WTC11 (cell line): Measurements from ENCODE around the gene RAB22A. TPM values are rescaled to one million over a fixed set of nuclear protein-coding genes. Genes with fewer than 3 reads are reported as not detected.

Experiments
- ATAC-seq: fragments of 200-7000 bp; cut with Tn5 transposase; 2 replicates; pipeline ENCODE4 v1.10.0; 2021; ENCODE audit warnings: mild to moderate bottlenecking, moderate library complexity
- CTCF ChIA-PET: fragments of 300-600 bp; sonication (Branson Sonifier 250); formaldehyde crosslinking; loops from one replicate; lab custom pipeline; 2021; ENCODE audit warnings: antibody characterized with exemption; lab: Charles Lee
- POLR2A ChIA-PET: fragments of 350-600 bp; sonication (Branson Sonifier 250); formaldehyde crosslinking; loops from one replicate; lab custom pipeline; 2021; ENCODE audit warnings: antibody characterized with exemption; lab: Charles Lee
- DNase-seq: peaks from one replicate; pipeline ENCODE4 v3.0.0; 2021; ENCODE audit warnings: low spot score
- H3K27ac Mint-ChIP-seq: 2 replicates; pipeline ENCODE4 v1.8.0; 2021; ENCODE audit warnings: mixed read lengths
- H3K27me3 Mint-ChIP-seq: 2 replicates; pipeline ENCODE4 v1.8.0; 2021; ENCODE audit warnings: low read depth, mild to moderate bottlenecking, moderate library complexity, mixed read lengths
- H3K36me3 Mint-ChIP-seq: 2 replicates; pipeline ENCODE4 v1.8.0; 2021; ENCODE audit warnings: mixed read lengths
- H3K4me1 Mint-ChIP-seq: 2 replicates; pipeline ENCODE4 v1.8.0; 2022; ENCODE audit warnings: mixed read lengths
- H3K4me3 Mint-ChIP-seq: 2 replicates; pipeline ENCODE4 v1.8.0; 2021; ENCODE audit warnings: mild to moderate bottlenecking, moderate library complexity, mixed read lengths
- H3K9me3 Mint-ChIP-seq: 2 replicates; pipeline ENCODE4 v1.8.0; 2021; ENCODE audit warnings: mixed read lengths
- GRHL2 ChIP-seq: fragments of 250-450 bp; sonication (Bioruptor Pico); IDR thresholded peaks from 2 replicates; pipeline ENCODE4 v1.8.0; 2022; ENCODE audit warnings: mild to moderate bottlenecking, moderate library complexity; ENCODE audit not compliant: insufficient replicate concordance, severe bottlenecking
- JAZF1 ChIP-seq: fragments of 250-450 bp; sonication (Bioruptor Pico); IDR thresholded peaks from 2 replicates; pipeline ENCODE4 v1.9.0; 2021; ENCODE audit warnings: moderate library complexity, mild to moderate bottlenecking, inconsistent platforms
- MLX ChIP-seq: sonication (generic); formaldehyde crosslinking; IDR thresholded peaks from 2 replicates; pipeline ENCODE4 v1.8.1; 2023; ENCODE audit warnings: mild to moderate bottlenecking, missing genetic modification reagents, moderate library complexity
- NFE2L1 ChIP-seq: sonication (generic); formaldehyde crosslinking; IDR thresholded peaks from 2 replicates; pipeline ENCODE4 v1.8.1; 2023; ENCODE audit warnings: missing genetic modification reagents
- PRDM15 ChIP-seq: sonication (generic); formaldehyde crosslinking; IDR thresholded peaks from 2 replicates; pipeline ENCODE4 v1.8.0; 2022; ENCODE audit warnings: missing genetic modification reagents
- SOX15 ChIP-seq: fragments of 250-450 bp; sonication (Bioruptor Pico); IDR thresholded peaks from 2 replicates; pipeline ENCODE4 v1.9.0; 2021; ENCODE audit warnings: mild to moderate bottlenecking
- TCF7 ChIP-seq: sonication (generic); formaldehyde crosslinking; IDR thresholded peaks from 2 replicates; pipeline ENCODE4 v1.8.0; 2022; ENCODE audit warnings: mild to moderate bottlenecking, low read depth, missing genetic modification reagents, moderate library complexity
- TP53 ChIP-seq: sonication (generic); formaldehyde crosslinking; IDR thresholded peaks from 2 replicates; pipeline ENCODE4 v1.8.1; 2023; ENCODE audit warnings: mild to moderate bottlenecking, missing genetic modification reagents
- USF2 ChIP-seq: sonication (generic); formaldehyde crosslinking; IDR thresholded peaks from 2 replicates; pipeline ENCODE4 v1.8.1; 2023; ENCODE audit warnings: mild to moderate bottlenecking, missing genetic modification reagents, moderate library complexity
- ZNF121 ChIP-seq: sonication (generic); formaldehyde crosslinking; IDR thresholded peaks from 2 replicates; pipeline ENCODE4 v1.8.0; 2023; ENCODE audit warnings: missing genetic modification reagents
- ZNF219 ChIP-seq: sonication (generic); formaldehyde crosslinking; IDR thresholded peaks from 2 replicates; pipeline ENCODE4 v1.8.0; 2023; ENCODE audit warnings: missing genetic modification reagents, mild to moderate bottlenecking, borderline replicate concordance
- ZNF281 ChIP-seq: sonication (generic); formaldehyde crosslinking; IDR thresholded peaks from 2 replicates; pipeline ENCODE4 v1.8.0; 2023; ENCODE audit warnings: mild to moderate bottlenecking, missing genetic modification reagents
- ZNF317 ChIP-seq: sonication (generic); formaldehyde crosslinking; IDR thresholded peaks from 2 replicates; pipeline ENCODE4 v1.8.1; 2023; ENCODE audit warnings: low read depth, mild to moderate bottlenecking, moderate library complexity, missing genetic modification reagents, borderline replicate concordance
- total RNA-seq: library from RNA; stranded (reverse); gene quantifications from 3 replicates; pipeline ENCODE4 v1.2.3, GENCODE V29; 2021
- TF ChIP-seq, protein P1 (sequence below): sonication (generic); formaldehyde crosslinking; IDR thresholded peaks from 2 replicates; pipeline ENCODE4 v1.8.0; 2022; ENCODE audit warnings: mild to moderate bottlenecking, missing genetic modification reagents
- TF ChIP-seq, protein P2 (sequence below): fragments of 250-450 bp; sonication (Bioruptor Pico); IDR thresholded peaks from 2 replicates; pipeline ENCODE4 v1.9.0; 2021; ENCODE audit warnings: mild to moderate bottlenecking
- TF ChIP-seq, protein P3 (sequence below): sonication (generic); formaldehyde crosslinking; IDR thresholded peaks from 2 replicates; pipeline ENCODE4 v1.8.1; 2022; ENCODE audit warnings: mild to moderate bottlenecking, missing genetic modification reagents, moderate library complexity, borderline replicate concordance
- TF ChIP-seq, protein P4 (sequence below): sonication (generic); formaldehyde crosslinking; IDR thresholded peaks from 2 replicates; pipeline ENCODE4 v1.8.0; 2022; ENCODE audit warnings: mild to moderate bottlenecking, missing genetic modification reagents
- TF ChIP-seq, protein P5 (sequence below): sonication (generic); formaldehyde crosslinking; IDR thresholded peaks from 2 replicates; pipeline ENCODE4 v1.8.1; 2023; ENCODE audit warnings: mild to moderate bottlenecking, missing genetic modification reagents

RAB22A gene
- total RNA-seq, 1 experiment from 2014 or later, result 6.0 TPM

- Mint-ChIP-seq H3K27me3 (no peaks in the 10 kb centered on the region), H3K36me3 (peaks cover 15% of the 10 kb centered on the region), H3K4me1 (peaks cover 58% of the 10 kb centered on the region), H3K4me3 (no peak overlapping the region), H3K9me3 (no peaks in the 10 kb centered on the region), H3K27ac (no peak overlapping the region)
- no peak for DNase-seq
- POLR2A ChIA-PET, result no interaction called here
- ATAC-seq, result no peak
- TF ChIP-seq, protein P1, sequence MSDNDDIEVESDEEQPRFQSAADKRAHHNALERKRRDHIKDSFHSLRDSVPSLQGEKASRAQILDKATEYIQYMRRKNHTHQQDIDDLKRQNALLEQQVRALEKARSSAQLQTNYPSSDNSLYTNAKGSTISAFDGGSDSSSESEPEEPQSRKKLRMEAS (CRISPR knock-in tag), result no peak
- no peak for TF ChIP-seq NFE2L1
- no peak for TF ChIP-seq TCF7 (CRISPR knock-in tag)
- no peak for TF ChIP-seq ZNF317 (CRISPR knock-in tag)
- TF ChIP-seq, protein P2, sequence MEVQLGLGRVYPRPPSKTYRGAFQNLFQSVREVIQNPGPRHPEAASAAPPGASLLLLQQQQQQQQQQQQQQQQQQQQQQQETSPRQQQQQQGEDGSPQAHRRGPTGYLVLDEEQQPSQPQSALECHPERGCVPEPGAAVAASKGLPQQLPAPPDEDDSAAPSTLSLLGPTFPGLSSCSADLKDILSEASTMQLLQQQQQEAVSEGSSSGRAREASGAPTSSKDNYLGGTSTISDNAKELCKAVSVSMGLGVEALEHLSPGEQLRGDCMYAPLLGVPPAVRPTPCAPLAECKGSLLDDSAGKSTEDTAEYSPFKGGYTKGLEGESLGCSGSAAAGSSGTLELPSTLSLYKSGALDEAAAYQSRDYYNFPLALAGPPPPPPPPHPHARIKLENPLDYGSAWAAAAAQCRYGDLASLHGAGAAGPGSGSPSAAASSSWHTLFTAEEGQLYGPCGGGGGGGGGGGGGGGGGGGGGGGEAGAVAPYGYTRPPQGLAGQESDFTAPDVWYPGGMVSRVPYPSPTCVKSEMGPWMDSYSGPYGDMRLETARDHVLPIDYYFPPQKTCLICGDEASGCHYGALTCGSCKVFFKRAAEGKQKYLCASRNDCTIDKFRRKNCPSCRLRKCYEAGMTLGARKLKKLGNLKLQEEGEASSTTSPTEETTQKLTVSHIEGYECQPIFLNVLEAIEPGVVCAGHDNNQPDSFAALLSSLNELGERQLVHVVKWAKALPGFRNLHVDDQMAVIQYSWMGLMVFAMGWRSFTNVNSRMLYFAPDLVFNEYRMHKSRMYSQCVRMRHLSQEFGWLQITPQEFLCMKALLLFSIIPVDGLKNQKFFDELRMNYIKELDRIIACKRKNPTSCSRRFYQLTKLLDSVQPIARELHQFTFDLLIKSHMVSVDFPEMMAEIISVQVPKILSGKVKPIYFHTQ (CRISPR knock-in tag), result no peak
- TF ChIP-seq, protein P3, sequence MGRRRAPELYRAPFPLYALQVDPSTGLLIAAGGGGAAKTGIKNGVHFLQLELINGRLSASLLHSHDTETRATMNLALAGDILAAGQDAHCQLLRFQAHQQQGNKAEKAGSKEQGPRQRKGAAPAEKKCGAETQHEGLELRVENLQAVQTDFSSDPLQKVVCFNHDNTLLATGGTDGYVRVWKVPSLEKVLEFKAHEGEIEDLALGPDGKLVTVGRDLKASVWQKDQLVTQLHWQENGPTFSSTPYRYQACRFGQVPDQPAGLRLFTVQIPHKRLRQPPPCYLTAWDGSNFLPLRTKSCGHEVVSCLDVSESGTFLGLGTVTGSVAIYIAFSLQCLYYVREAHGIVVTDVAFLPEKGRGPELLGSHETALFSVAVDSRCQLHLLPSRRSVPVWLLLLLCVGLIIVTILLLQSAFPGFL (CRISPR knock-in tag), result no peak
- TF ChIP-seq, protein P4, sequence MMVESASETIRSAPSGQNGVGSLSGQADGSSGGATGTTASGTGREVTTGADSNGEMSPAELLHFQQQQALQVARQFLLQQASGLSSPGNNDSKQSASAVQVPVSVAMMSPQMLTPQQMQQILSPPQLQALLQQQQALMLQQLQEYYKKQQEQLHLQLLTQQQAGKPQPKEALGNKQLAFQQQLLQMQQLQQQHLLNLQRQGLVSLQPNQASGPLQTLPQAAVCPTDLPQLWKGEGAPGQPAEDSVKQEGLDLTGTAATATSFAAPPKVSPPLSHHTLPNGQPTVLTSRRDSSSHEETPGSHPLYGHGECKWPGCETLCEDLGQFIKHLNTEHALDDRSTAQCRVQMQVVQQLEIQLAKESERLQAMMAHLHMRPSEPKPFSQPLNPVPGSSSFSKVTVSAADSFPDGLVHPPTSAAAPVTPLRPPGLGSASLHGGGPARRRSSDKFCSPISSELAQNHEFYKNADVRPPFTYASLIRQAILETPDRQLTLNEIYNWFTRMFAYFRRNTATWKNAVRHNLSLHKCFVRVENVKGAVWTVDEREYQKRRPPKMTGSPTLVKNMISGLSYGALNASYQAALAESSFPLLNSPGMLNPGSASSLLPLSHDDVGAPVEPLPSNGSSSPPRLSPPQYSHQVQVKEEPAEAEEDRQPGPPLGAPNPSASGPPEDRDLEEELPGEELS (CRISPR knock-in tag), result no peak
- TF ChIP-seq JAZF1 (CRISPR knock-in tag), result no peak
- TF ChIP-seq USF2 (CRISPR knock-in tag), result no peak
- no peak for TF ChIP-seq ZNF121 (CRISPR knock-in tag)
- CTCF ChIA-PET, result interaction anchor here (0.7 kb wide), 1 partner anchor 1818 kb away, joined by 4 read pairs; no protein-coding TSS in a partner anchor
Observed at GRCh38 chr20:58394801-58395200, 85.3 kb downstream of the RAB22A start.

GRCh38 chr20:58395604-58396003 is 86.1 kb downstream of the RAB22A start:
- H3K4me3 Mint-ChIP-seq, result no peak overlapping the region
- H3K9me3 Mint-ChIP-seq, result no peaks in the 10 kb centered on the region
- peaks cover 57% of the 10 kb centered on the region for H3K4me1 Mint-ChIP-seq
- no peak for DNase-seq
- POLR2A ChIA-PET, result no interaction called here
- CTCF ChIA-PET, result interaction anchor here (0.7 kb wide), 1 partner anchor 1818 kb away, joined by 4 read pairs; no protein-coding TSS in a partner anchor
- no peak for ATAC-seq
- H3K36me3 Mint-ChIP-seq, result peaks cover 15% of the 10 kb centered on the region
- no peaks in the 10 kb centered on the region for H3K27me3 Mint-ChIP-seq
- H3K27ac Mint-ChIP-seq, result no peak overlapping the region
- TF ChIP-seq ZNF219 (no peak), NFE2L1 (no peak), ZNF281 (CRISPR knock-in tag) (no peak), PRDM15 (no peak), MLX (CRISPR knock-in tag) (no peak), TP53 (CRISPR knock-in tag) (no peak), SOX15 (CRISPR knock-in tag) (no peak), GRHL2 (CRISPR knock-in tag) (no peak)
- TF ChIP-seq, protein P5, sequence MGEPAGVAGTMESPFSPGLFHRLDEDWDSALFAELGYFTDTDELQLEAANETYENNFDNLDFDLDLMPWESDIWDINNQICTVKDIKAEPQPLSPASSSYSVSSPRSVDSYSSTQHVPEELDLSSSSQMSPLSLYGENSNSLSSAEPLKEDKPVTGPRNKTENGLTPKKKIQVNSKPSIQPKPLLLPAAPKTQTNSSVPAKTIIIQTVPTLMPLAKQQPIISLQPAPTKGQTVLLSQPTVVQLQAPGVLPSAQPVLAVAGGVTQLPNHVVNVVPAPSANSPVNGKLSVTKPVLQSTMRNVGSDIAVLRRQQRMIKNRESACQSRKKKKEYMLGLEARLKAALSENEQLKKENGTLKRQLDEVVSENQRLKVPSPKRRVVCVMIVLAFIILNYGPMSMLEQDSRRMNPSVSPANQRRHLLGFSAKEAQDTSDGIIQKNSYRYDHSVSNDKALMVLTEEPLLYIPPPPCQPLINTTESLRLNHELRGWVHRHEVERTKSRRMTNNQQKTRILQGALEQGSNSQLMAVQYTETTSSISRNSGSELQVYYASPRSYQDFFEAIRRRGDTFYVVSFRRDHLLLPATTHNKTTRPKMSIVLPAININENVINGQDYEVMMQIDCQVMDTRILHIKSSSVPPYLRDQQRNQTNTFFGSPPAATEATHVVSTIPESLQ (CRISPR knock-in tag), result no peak
